Breast epithelium (tissue), 3 donors: ENCODE data around the gene DSCAML1.

Experiments used
- POLR2A ChIP-seq: fragments of 450-650 bp; IDR thresholded peaks from one replicate; pipeline ENCODE4 v1.6.1; 2016; ENCODE audit warnings: antibody characterized with exemption, mild to moderate bottlenecking, moderate library complexity
- POLR2AphosphoS5 ChIP-seq, 3 donors: sonication (generic); formaldehyde crosslinking; IDR thresholded peaks; one replicate each; pipeline ENCODE4 v1.6.1; 2017; ENCODE audit warnings: antibody characterized with exemption in 3 of 3
- TF ChIP-seq, protein P1 (sequence below), 3 donors: fragments of 450-650 bp; IDR thresholded peaks; one replicate each; pipeline ENCODE4 v1.5.1; 2016 to 2017; ENCODE audit warnings: antibody characterized with exemption in 3 of 3, mild to moderate bottlenecking in 3 of 3, moderate library complexity in 3 of 3

DNA sequence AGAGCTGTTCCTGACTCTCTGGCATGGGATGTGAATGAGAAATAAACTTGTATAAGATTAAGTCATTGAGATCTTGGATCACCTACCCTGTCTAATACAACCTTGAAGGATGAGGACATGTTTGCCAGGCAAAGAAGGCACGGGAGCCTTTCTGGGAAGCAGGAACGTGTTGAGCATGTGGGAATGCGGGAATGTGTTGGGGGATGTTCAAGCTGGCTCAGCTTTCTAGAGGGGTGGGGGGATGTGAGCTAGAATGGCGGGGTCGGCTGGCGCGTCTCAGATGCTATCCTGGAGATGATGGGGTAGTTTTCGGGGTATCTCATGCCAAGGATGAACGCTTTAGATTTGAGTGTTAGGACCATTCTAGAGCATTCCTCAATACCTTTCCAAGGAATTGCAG is 227.1 kb downstream of the DSCAML1 start:
- TF ChIP-seq POLR2AphosphoS5 (IDR thresholded peaks at IDR 0.05) (no peak), POLR2A (no peak)
- TF ChIP-seq, protein P1, sequence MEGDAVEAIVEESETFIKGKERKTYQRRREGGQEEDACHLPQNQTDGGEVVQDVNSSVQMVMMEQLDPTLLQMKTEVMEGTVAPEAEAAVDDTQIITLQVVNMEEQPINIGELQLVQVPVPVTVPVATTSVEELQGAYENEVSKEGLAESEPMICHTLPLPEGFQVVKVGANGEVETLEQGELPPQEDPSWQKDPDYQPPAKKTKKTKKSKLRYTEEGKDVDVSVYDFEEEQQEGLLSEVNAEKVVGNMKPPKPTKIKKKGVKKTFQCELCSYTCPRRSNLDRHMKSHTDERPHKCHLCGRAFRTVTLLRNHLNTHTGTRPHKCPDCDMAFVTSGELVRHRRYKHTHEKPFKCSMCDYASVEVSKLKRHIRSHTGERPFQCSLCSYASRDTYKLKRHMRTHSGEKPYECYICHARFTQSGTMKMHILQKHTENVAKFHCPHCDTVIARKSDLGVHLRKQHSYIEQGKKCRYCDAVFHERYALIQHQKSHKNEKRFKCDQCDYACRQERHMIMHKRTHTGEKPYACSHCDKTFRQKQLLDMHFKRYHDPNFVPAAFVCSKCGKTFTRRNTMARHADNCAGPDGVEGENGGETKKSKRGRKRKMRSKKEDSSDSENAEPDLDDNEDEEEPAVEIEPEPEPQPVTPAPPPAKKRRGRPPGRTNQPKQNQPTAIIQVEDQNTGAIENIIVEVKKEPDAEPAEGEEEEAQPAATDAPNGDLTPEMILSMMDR (IDR thresholded peaks at IDR 0.05), result no peak
